DMS 273 treated with DMSO at 0.1 percent for 48 hours (cell line): ENCODE results near the gene SYNRG.
"Not testable (repeated sequence)": the region's sequence is repeated elsewhere in the genome, so short reads cannot be mapped to it uniquely, and the experiment has no call there.

Experiments used
- DNase-seq: peaks from one replicate; lab custom pipeline; 2025; lab: John Stamatoyannopoulos, UW

SYNRG gene

GRCh38 chr17:37538981-37539659 is 70.1 kb downstream of the SYNRG start:
- no peak for DNase-seq

GRCh38 chr17:37535906-37536305 is 73.3 kb downstream of the SYNRG start:
- no peak for DNase-seq

GRCh38 chr17:37532756-37533155 is 76.5 kb downstream of the SYNRG start:
- DNase-seq: no peak

GRCh38 chr17:37530420-37530819 is 78.8 kb downstream of the SYNRG start:
- DNase-seq: no peak

GRCh38 chr17:37527249-37527851 is 81.9 kb downstream of the SYNRG start:
- peak; percentile 39 for DNase-seq

- DNase-seq: no peak
Measured at GRCh38 chr17:37523715-37524219, 85.5 kb downstream of the SYNRG start.

GRCh38 chr17:37521821-37522220 is 87.4 kb downstream of the SYNRG start:
- DNase-seq: no peak

GRCh38 chr17:37520174-37520573 is 89.0 kb downstream of the SYNRG start:
- DNase-seq: no peak

- no peak for DNase-seq
Measured at GRCh38 chr17:37519251-37519985, 89.8 kb downstream of the SYNRG start.

- no peak for DNase-seq
Measured at GRCh38 chr17:37518826-37519225, 90.4 kb downstream of the SYNRG start.

GRCh38 chr17:37517881-37518280 is 91.3 kb downstream of the SYNRG start:
- no peak for DNase-seq

- DNase-seq: no peak
Measured at GRCh38 chr17:37516127-37516571, 93.1 kb downstream of the SYNRG start.

GRCh38 chr17:37513711-37514110 is 95.5 kb downstream of the SYNRG start:
- DNase-seq: no peak

- peak; percentile 87 for DNase-seq
Measured at GRCh38 chr17:37512442-37513068, 96.7 kb downstream of the SYNRG start.

GRCh38 chr17:37511642-37512041 is 97.6 kb downstream of the SYNRG start:
- DNase-seq: not testable (repeated sequence)

GRCh38 chr17:37510056-37510455 is 99.2 kb downstream of the SYNRG start:
- no peak for DNase-seq

- peak; percentile 55 for DNase-seq
Measured at GRCh38 chr17:37507111-37507510, 102.1 kb downstream of the SYNRG start.

- peak; percentile 55 for DNase-seq
Measured at GRCh38 chr17:37506678-37507077, 102.5 kb downstream of the SYNRG start.

- no peak for DNase-seq
Measured at GRCh38 chr17:37505333-37505732, 103.9 kb downstream of the SYNRG start.

GRCh38 chr17:37503148-37503547 is 106.1 kb downstream of the SYNRG start:
- no peak for DNase-seq

- DNase-seq: no peak
Measured at GRCh38 chr17:37502009-37502936, 106.9 kb downstream of the SYNRG start.
